ENCODE data around the gene CDH1.
"Not testable (repeated sequence)": the region's sequence is repeated elsewhere in the genome, so short reads cannot be mapped to it uniquely, and the experiment has no call there.

CDH1 gene

DNA sequence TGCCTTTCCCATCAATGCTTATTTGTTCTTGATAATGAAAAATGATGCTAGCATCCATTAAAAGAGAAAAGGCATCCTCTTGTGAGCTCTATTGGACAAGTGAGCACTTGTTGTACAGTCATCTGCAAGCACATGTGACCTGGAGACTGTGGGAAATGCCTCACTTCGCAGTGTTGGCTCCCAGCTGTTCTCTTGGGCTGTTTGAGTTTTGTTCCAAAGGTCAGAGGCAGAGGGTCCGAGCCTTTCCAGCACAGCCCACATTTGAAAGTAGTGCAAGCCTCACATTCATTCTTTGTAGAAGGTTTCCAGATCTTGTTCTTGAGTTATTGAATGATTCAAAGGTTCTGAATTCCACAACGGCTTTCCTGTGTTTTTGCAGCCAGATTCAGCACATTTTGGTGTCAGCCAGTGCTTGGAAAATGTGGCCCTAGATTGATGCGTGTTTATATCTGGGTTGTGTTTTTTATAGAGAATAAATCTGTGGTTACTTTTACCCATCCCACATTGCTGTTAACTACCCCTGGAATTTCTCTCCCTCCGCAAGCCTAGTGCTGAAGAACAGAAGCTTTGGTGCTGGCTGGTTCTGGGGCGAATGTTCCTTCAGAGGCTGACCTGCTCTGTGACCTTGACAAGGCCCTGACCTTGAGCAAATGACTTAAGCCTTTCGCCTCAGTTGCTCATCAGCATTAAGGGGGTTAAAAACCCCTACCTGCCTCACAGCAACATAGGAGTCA is 49.8 kb downstream of the CDH1 start:
- H3K27me3 Mint-ChIP-seq: peaks cover 14% of the 10 kb centered on the region
- peaks cover 0 to 5% of the 10 kb centered on the region in 2 donors for H3K9me3 Mint-ChIP-seq
- DNase-seq: no peak
- peaks cover 11% of the 10 kb centered on the region for H3K4me1 Mint-ChIP-seq
- H3K27ac Mint-ChIP-seq: no peak overlapping the region
- no peak overlapping the region for H3K4me3 Mint-ChIP-seq
- no peak for ATAC-seq

GRCh38 chr16:68787419-68787807 is 50.3 kb downstream of the CDH1 start:
- not testable (repeated sequence) for DNase-seq, ATAC-seq, H3K9me3 Mint-ChIP-seq, H3K4me3 Mint-ChIP-seq, H3K4me1 Mint-ChIP-seq, H3K27ac Mint-ChIP-seq
- H3K27me3 Mint-ChIP-seq: peaks cover 14% of the 10 kb centered on the region

DNA sequence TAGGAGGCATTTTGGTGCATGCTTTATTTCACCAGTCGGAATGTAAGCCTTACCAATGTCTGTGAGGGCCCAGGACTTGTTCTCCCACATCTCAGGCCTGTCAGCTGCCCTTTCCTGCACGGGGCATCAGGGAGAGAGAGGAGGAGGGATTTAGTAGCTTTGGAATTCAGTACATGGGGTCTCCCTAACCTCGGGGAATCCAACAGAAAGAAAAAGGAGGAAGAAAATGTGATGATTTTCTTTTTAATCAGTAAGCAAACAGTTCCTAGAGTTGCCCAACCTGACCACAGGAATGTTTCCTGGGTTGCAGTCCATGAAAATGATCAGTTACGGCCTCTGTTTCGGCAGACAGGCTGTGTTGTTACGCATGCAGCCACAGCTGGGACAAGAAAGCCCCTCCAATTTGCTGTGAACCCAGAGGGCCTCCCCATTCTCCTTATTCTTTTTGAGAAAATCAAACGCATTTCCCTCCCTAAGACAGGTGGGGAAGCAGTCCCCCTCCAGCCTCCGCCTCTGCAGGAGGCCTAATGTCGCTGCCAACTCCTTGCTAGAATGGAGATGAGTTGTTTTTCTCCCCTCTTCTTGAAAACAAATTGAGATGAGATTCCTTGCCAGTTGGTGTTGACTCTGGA is 53.2 kb downstream of the CDH1 start:
- ATAC-seq: no peak
- no peaks in the 10 kb centered on the region for H3K9me3 Mint-ChIP-seq
- H3K4me3 Mint-ChIP-seq: no peak overlapping the region
- H3K27me3 Mint-ChIP-seq: no peaks in the 10 kb centered on the region
- no peak for DNase-seq
- H3K27ac Mint-ChIP-seq: peak overlapping the region in 1 of 2 donors; percentile 13
- H3K4me1 Mint-ChIP-seq: no peaks in the 10 kb centered on the region

DNA sequence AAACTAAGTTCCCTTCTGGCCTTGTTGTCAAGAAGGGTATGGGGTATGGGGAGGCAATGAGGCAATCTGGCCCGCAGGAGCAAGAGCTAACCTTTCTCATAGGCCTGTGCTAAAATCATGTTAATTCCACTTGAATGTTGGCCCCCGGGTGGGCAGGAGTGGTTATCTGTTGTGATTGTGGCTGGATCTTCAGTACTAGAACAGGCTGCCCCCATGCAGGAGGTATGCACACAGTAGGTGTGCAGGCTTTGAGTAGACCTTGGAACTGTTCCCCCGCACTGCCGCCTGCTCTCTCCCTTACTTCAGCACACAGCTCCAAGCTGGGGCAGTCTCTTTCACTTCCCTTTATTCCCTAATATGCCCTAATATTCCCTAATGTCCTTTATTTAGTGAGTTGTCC is 53.9 kb downstream of the CDH1 start:
- no peak overlapping the region for H3K27ac Mint-ChIP-seq
- no peak for ATAC-seq
- no peak for DNase-seq
- no peak overlapping the region for H3K4me3 Mint-ChIP-seq
- H3K4me1 Mint-ChIP-seq: no peaks in the 10 kb centered on the region
- H3K27me3 Mint-ChIP-seq: no peaks in the 10 kb centered on the region
- no peaks in the 10 kb centered on the region for H3K9me3 Mint-ChIP-seq

GRCh38 chr16:68792465-68793324 is 55.6 kb downstream of the CDH1 start:
- no peak for ATAC-seq
- no peak overlapping the region for H3K4me3 Mint-ChIP-seq
- no peaks in the 10 kb centered on the region for H3K9me3 Mint-ChIP-seq
- no peak for DNase-seq
- no peak overlapping the region for H3K27ac Mint-ChIP-seq
- H3K4me1 Mint-ChIP-seq: no peaks in the 10 kb centered on the region
- H3K27me3 Mint-ChIP-seq: no peaks in the 10 kb centered on the region

DNA sequence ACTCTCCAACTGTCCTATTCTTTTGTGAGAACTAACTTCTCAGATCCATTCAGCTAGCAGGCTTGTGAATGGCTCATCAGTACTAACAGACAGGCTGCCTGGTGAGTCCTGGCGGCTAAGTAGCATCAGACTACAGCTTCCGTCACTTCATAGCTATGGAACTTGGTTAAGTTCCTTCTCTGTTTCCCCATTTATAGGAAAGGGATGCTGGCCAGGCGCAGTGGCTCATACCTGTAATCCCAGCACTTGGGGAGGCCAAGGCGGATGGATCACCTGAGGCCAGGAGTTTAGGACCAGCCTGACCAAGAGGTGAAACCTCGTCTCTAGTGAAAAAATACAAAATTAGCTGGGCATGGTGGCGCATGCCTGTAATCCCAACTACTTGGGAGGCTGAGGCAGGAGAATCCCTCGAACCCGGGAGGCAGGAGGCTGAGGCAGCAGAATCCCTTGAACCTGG is 56.3 kb downstream of the CDH1 start:
- no peaks in the 10 kb centered on the region for H3K4me1 Mint-ChIP-seq
- H3K4me3 Mint-ChIP-seq: no peak overlapping the region
- no peaks in the 10 kb centered on the region for H3K9me3 Mint-ChIP-seq
- no peak for DNase-seq
- H3K27me3 Mint-ChIP-seq: no peaks in the 10 kb centered on the region
- no peak overlapping the region for H3K27ac Mint-ChIP-seq
- ATAC-seq: no peak

DNA sequence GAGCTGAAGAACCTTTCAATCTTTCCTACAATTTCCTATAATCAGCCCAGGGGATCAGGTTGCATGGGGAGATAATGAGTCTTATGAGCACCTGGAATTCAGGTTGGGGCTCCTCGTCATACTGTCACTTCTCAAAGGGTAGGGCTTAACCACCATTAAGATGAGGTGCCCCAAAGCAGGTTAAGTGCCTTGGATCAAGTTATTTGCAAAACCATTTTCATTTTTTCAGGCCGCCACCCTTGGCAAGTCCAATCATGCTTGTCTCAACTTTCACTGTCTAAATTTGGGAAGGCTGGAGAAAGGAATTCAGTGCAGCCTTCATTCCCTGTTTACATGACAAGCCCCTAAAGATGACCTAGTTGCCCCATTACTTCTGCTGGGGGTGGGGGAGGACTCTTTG is 61.3 kb downstream of the CDH1 start:
- DNase-seq (no peak), ATAC-seq (no peak)
- no peaks in the 10 kb centered on the region for H3K4me1 Mint-ChIP-seq
- H3K4me3 Mint-ChIP-seq: no peak overlapping the region
- no peaks in the 10 kb centered on the region for H3K9me3 Mint-ChIP-seq
- peak overlapping the region in 1 of 2 donors; percentile 68 for H3K27ac Mint-ChIP-seq
- H3K27me3 Mint-ChIP-seq: no peaks in the 10 kb centered on the region

GRCh38 chr16:68800257-68800875 is 63.3 kb downstream of the CDH1 start:
- DNase-seq: peak; percentile 45 to 78
- no peak overlapping the region for H3K27ac Mint-ChIP-seq

GRCh38 chr16:68802190-68802589 is 65.1 kb downstream of the CDH1 start:
- H3K4me1 Mint-ChIP-seq: no peaks in the 10 kb centered on the region
- no peak for DNase-seq
- H3K27ac Mint-ChIP-seq: no peak overlapping the region
- H3K27me3 Mint-ChIP-seq: no peaks in the 10 kb centered on the region
- no peak for ATAC-seq
- no peak overlapping the region for H3K4me3 Mint-ChIP-seq
- no peaks in the 10 kb centered on the region for H3K9me3 Mint-ChIP-seq

More at GRCh38 chr16:68800257-68800875, 63.3 kb downstream of the CDH1 start:
- no peaks in the 10 kb centered on the region for H3K9me3 Mint-ChIP-seq
- H3K4me3 Mint-ChIP-seq: no peak overlapping the region
- peak; percentile 97 for ATAC-seq
- H3K27me3 Mint-ChIP-seq: no peaks in the 10 kb centered on the region
- no peaks in the 10 kb centered on the region for H3K4me1 Mint-ChIP-seq

GRCh38 chr16:68806422-68806821 is 69.3 kb downstream of the CDH1 start:
- Mint-ChIP-seq H3K27ac (no peak overlapping the region), H3K4me1 (no peaks in the 10 kb centered on the region), H3K9me3 (no peaks in the 10 kb centered on the region), H3K27me3 (no peaks in the 10 kb centered on the region), H3K4me3 (no peak overlapping the region)
- ATAC-seq (no peak), DNase-seq (no peak)

DNA sequence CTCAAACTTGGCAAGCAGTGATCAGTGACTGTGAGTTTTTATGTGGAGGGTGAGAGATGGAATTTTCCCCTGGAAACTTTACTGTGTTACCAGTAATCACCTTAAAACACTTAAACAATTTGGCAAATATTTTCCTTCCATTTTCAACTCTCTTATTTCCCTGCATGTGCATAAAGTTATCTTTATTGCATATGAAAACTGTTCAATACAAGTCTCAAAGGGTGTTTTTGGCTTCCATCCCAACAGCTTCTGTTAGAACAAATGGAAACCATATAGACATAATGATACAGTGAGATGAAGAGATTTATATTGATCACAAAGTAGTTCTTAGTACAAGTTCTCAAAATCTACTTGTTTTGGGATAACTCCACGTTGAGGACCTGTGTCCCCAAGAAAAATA is 69.9 kb downstream of the CDH1 start:
- Mint-ChIP-seq H3K4me3 (no peak overlapping the region), H3K9me3 (no peaks in the 10 kb centered on the region), H3K4me1 (no peaks in the 10 kb centered on the region), H3K27ac (no peak overlapping the region), H3K27me3 (no peaks in the 10 kb centered on the region)
- ATAC-seq (no peak), DNase-seq (no peak)

- Mint-ChIP-seq H3K27me3 (no peaks in the 10 kb centered on the region), H3K4me1 (no peaks in the 10 kb centered on the region)
- ATAC-seq: no peak
Measured at GRCh38 chr16:68814516-68814915, 77.4 kb downstream of the CDH1 start.

GRCh38 chr16:68823401-68824135 is 86.5 kb downstream of the CDH1 start:
- Mint-ChIP-seq H3K9me3 (peaks cover 0 to 7% of the 10 kb centered on the region in 2 donors), H3K27ac (no peak overlapping the region), H3K4me1 (no peaks in the 10 kb centered on the region), H3K4me3 (no peak overlapping the region), H3K27me3 (no peaks in the 10 kb centered on the region)
- ATAC-seq (no peak), DNase-seq (no peak)

More at GRCh38 chr16:68814516-68814915, 77.4 kb downstream of the CDH1 start:
- Mint-ChIP-seq H3K4me3 (no peak overlapping the region), H3K27ac (no peak overlapping the region), H3K9me3 (no peaks in the 10 kb centered on the region)
- no peak for DNase-seq

DNA sequence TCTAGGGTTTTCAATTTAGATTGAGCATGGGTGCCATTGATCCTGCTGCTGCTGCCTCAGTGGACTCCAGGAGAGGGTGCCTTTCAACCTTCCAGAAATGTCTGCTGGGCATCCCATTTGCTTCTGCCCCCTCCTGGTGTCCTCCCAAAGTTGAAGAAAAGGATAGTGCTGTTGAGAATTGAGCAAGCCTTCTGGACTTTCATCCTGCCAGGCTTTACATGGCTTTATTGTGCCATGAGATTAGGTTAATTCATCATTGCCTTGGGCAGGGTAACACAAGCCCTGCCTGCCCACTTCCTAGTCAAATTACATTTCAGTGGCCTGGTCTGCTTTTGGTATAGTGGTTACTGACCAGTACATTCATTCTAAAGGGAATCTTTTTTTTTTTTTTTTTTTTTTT is 88.3 kb downstream of the CDH1 start:
- no peak for ATAC-seq
- no peaks in the 10 kb centered on the region for H3K27me3 Mint-ChIP-seq
- no peak for DNase-seq
- H3K4me1 Mint-ChIP-seq: no peaks in the 10 kb centered on the region
- H3K27ac Mint-ChIP-seq: no peak overlapping the region
- H3K4me3 Mint-ChIP-seq: no peak overlapping the region
- H3K9me3 Mint-ChIP-seq: peaks cover 0 to 7% of the 10 kb centered on the region in 2 donors

- Mint-ChIP-seq H3K4me1 (no peaks in the 10 kb centered on the region), H3K9me3 (peaks cover 0 to 7% of the 10 kb centered on the region in 2 donors), H3K27ac (no peak overlapping the region), H3K27me3 (no peaks in the 10 kb centered on the region), H3K4me3 (no peak overlapping the region)
- no peak for ATAC-seq
- no peak for DNase-seq
Measured at GRCh38 chr16:68826652-68827051, 89.6 kb downstream of the CDH1 start.

Data from stimulated activated naive CD8-positive, alpha-beta T cell treated with anti-CD3 and anti-CD28 coated beads, Interleukin-15, amount 100 ng/mL, for 72 hours (primary cell).